HepG2 (cell line): Measurements from ENCODE around the gene RNF222. TPM values are rescaled to one million over a fixed set of nuclear protein-coding genes. Genes with fewer than 3 reads are reported as not detected.

Experiments used
- ASH2L ChIP-seq: fragments of 300-600, 200-600 bp; sonication (generic); IDR thresholded peaks from 2 replicates; pipeline ENCODE4 v1.7.0; 2017; ENCODE audit warnings: low read depth, mild to moderate bottlenecking, moderate library complexity, mixed read lengths, low read length; ENCODE audit not compliant: insufficient read length
- CAMTA2 ChIP-seq: sonication (generic); formaldehyde crosslinking; IDR thresholded peaks from 2 replicates; pipeline ENCODE4 v1.4.0; 2020; ENCODE audit warnings: mild to moderate bottlenecking, missing genetic modification reagents, borderline replicate concordance
- CENPX ChIP-seq: sonication (generic); formaldehyde crosslinking; IDR thresholded peaks from 2 replicates; pipeline ENCODE4 v1.9.0; 2021; ENCODE audit warnings: mild to moderate bottlenecking, missing genetic modification reagents, moderate library complexity
- ETV5 ChIP-seq: IDR thresholded peaks from 2 replicates; pipeline ENCODE4 v1.6.1; 2018; ENCODE audit warnings: missing biosample characterization, missing genetic modification reagents, inconsistent platforms, borderline replicate concordance
- FLYWCH1 ChIP-seq: sonication (generic); formaldehyde crosslinking; IDR thresholded peaks from 2 replicates; pipeline ENCODE4 v1.8.1; 2023; ENCODE audit warnings: mild to moderate bottlenecking, missing genetic modification reagents
- IRF2 ChIP-seq: IDR thresholded peaks from 2 replicates; pipeline ENCODE4 v1.6.1; 2018; ENCODE audit warnings: missing genetic modification reagents, missing compliant biosample characterization
- KDM5B ChIP-seq: sonication (generic); formaldehyde crosslinking; IDR thresholded peaks from 2 replicates; pipeline ENCODE4 v1.4.0; 2020; ENCODE audit warnings: missing genetic modification reagents, mild to moderate bottlenecking, borderline replicate concordance
- MBD4 ChIP-seq: IDR thresholded peaks from 2 replicates; pipeline ENCODE4 v1.6.1; 2012; ENCODE audit warnings: low read length, inconsistent platforms, borderline replicate concordance
- MTA1 ChIP-seq: sonication (generic); formaldehyde crosslinking; IDR thresholded peaks from 2 replicates; pipeline ENCODE4 v1.4.0; 2020; ENCODE audit warnings: missing genetic modification reagents, mild to moderate bottlenecking, borderline replicate concordance
- MXD4 ChIP-seq: IDR thresholded peaks from 2 replicates; pipeline ENCODE4 v1.6.1; 2016; ENCODE audit warnings: mild to moderate bottlenecking, missing biosample characterization, missing genetic modification reagents
- RFX3 ChIP-seq: IDR thresholded peaks from 2 replicates; pipeline ENCODE4 v1.6.1; 2016; ENCODE audit warnings: missing biosample characterization, missing genetic modification reagents
- SP140L ChIP-seq: sonication (generic); formaldehyde crosslinking; IDR thresholded peaks from 2 replicates; pipeline ENCODE4 v1.4.0; 2020; ENCODE audit warnings: missing genetic modification reagents, borderline replicate concordance
- TCF7 ChIP-seq: sonication (generic); IDR thresholded peaks from 2 replicates; pipeline ENCODE4 v1.6.1; 2016; ENCODE audit warnings: antibody characterized with exemption, low read depth
- YEATS4 ChIP-seq: sonication (generic); formaldehyde crosslinking; IDR thresholded peaks from 2 replicates; pipeline ENCODE4 v1.4.0; 2020; ENCODE audit warnings: missing genetic modification reagents, borderline replicate concordance
- ZC3H4 ChIP-seq: sonication (generic); formaldehyde crosslinking; IDR thresholded peaks from 2 replicates; pipeline ENCODE4 v1.4.0; 2020; ENCODE audit warnings: missing genetic modification reagents, borderline replicate concordance
- ZFP1 ChIP-seq: IDR thresholded peaks from 2 replicates; pipeline ENCODE4 v1.6.1; 2016
- ZFP36L2 ChIP-seq: sonication (generic); formaldehyde crosslinking; IDR thresholded peaks from 2 replicates; pipeline ENCODE4 v1.4.0; 2020; ENCODE audit warnings: missing genetic modification reagents
- ZNF543 ChIP-seq: sonication (generic); formaldehyde crosslinking; IDR thresholded peaks from 2 replicates; pipeline ENCODE4 v1.4.0; 2020; ENCODE audit warnings: mild to moderate bottlenecking, missing genetic modification reagents
- ZNF547 ChIP-seq: sonication (generic); formaldehyde crosslinking; IDR thresholded peaks from 2 replicates; pipeline ENCODE4 v1.5.1; 2020; ENCODE audit warnings: mild to moderate bottlenecking, missing genetic modification reagents
- ZNF75D ChIP-seq: sonication (generic); formaldehyde crosslinking; IDR thresholded peaks from 2 replicates; pipeline ENCODE4 v1.8.1; 2023; ENCODE audit warnings: missing genetic modification reagents, mild to moderate bottlenecking, borderline replicate concordance
- polyA plus RNA-seq, 8 experiments: library from polyadenylated mRNA; depleted of rRNA in 3 of 8; stranded (reverse) in 7 of 8; unstranded in 1 of 8; fragments of >200 nt; fragmentation: Illumina TruSeq in 4 of 8; extraction: Trizol in 4 of 8; gene quantifications; 2 replicates each; pipeline versions ENCODE4 v1.2.1 to v1.2.3, GENCODE V29; 2011 to 2016; ENCODE audit warnings: low read depth in 4 of 8, missing spikeins in 1 of 8, mixed read lengths in 1 of 8; ENCODE audit not compliant: insufficient read depth in 1 of 8
- total RNA-seq, 5 experiments: library from RNA; depleted of rRNA; stranded (reverse); fragments of >200 nt; fragmentation: Illumina TruSeq; extraction: Trizol; gene quantifications; 2 replicates each; pipeline ENCODE4 v1.2.3, GENCODE V29; 2016; ENCODE audit warnings: low read depth in 1 of 5
- TF ChIP-seq, protein P1 (sequence below): sonication (generic); formaldehyde crosslinking; conservative IDR thresholded peaks from 2 replicates; pipeline ENCODE4 v1.8.1; 2023; ENCODE audit warnings: missing genetic modification reagents
- TF ChIP-seq, protein P2 (sequence below): sonication (generic); formaldehyde crosslinking; IDR thresholded peaks from 2 replicates; pipeline ENCODE4 v1.9.0; 2021; ENCODE audit warnings: missing genetic modification reagents, mild to moderate bottlenecking, borderline replicate concordance
- TF ChIP-seq, protein P3 (sequence below): sonication (generic); formaldehyde crosslinking; IDR thresholded peaks from 2 replicates; pipeline ENCODE4 v1.9.0; 2021; ENCODE audit warnings: missing genetic modification reagents, borderline replicate concordance
- TF ChIP-seq, protein P4 (sequence below): sonication (generic); formaldehyde crosslinking; IDR thresholded peaks from 2 replicates; pipeline ENCODE4 v1.5.1; 2020; ENCODE audit warnings: mild to moderate bottlenecking, missing genetic modification reagents, borderline replicate concordance

The RNF222 gene
- total and polyA plus RNA-seq, 2 of the 13 experiments (the other 11 are each of a cell fraction or from before 2014, with no cell fraction given): not detected

DNA sequence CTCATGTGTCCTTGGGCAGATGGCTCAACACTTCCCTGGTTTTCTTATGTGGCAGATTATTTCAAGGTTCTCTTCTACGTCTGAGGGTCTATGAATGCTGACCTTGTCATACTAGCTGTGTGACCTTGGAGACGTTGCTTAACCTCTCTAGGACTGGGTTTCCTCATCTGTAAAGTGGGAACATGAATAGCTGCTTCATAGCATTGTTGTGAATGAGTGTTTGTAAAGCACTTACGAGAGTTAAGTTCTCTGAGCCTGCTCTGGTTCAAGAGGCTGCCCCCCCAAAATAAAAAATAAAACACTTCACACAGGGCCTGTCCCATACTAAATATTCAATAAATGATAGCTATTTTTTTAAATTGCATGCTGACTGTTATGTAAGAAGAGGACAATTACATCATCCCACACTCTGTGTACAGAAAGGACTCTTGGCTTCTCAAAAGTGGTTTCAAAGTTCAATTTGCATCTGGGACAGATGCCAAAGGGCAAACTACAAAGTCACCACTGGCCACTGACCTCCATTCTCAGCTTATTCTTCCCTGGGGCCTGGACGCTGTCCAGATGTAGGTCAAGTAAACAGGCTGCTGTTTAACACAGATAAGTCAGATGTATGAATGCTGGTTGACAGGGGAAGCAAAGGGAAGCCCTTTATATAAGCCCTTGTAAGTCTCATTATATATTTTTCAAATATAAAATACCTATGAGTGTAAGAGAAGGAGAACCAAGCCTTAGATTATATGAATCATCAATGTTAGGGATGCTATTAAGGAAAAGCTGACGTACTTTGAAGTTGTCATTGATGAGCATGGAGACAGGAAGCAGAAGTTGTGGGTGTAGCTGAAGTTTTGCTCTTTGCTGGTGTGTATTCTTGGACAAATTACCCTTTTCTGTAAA lies 22.7 kb upstream of the RNF222 start (continued):
- TF ChIP-seq, protein P1, sequence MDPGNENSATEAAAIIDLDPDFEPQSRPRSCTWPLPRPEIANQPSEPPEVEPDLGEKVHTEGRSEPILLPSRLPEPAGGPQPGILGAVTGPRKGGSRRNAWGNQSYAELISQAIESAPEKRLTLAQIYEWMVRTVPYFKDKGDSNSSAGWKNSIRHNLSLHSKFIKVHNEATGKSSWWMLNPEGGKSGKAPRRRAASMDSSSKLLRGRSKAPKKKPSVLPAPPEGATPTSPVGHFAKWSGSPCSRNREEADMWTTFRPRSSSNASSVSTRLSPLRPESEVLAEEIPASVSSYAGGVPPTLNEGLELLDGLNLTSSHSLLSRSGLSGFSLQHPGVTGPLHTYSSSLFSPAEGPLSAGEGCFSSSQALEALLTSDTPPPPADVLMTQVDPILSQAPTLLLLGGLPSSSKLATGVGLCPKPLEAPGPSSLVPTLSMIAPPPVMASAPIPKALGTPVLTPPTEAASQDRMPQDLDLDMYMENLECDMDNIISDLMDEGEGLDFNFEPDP (CRISPR knock-in tag): 0 out of 2 replicates have a peak, but pooled peaks have one; percentile 72
- TF ChIP-seq MTA1 (CRISPR knock-in tag) (no peak), CENPX (CRISPR knock-in tag) (no peak), ZFP1 (CRISPR knock-in tag) (peak; percentile 91), ZFP36L2 (peak; percentile 87; the same call in 1 of the 2 replicates), ZNF75D (CRISPR knock-in tag) (no peak), ETV5 (CRISPR knock-in tag) (peak; percentile 81; the same call in 1 of the 2 replicates), ZNF547 (CRISPR knock-in tag) (no peak), ASH2L (peak; percentile 71), TCF7 (peak; percentile 93), SP140L (CRISPR knock-in tag) (peak; percentile 83; the same call in 1 of the 2 replicates), FLYWCH1 (CRISPR knock-in tag) (no peak), KDM5B (CRISPR knock-in tag) (no peak), IRF2 (CRISPR knock-in tag) (peak; percentile 89), RFX3 (CRISPR knock-in tag) (no peak), ZNF543 (CRISPR knock-in tag) (0 out of 2 replicates have a peak, but pooled peaks have one; percentile 33), YEATS4 (CRISPR knock-in tag) (peak; percentile 59; the same call in 1 of the 2 replicates), MBD4 (peak; percentile 60; the same call in 1 of the 2 replicates), CAMTA2 (CRISPR knock-in tag) (no peak), ZC3H4 (CRISPR knock-in tag) (no peak), MXD4 (CRISPR knock-in tag) (peak; percentile 45; the same call in 1 of the 2 replicates)
- TF ChIP-seq, protein P2, sequence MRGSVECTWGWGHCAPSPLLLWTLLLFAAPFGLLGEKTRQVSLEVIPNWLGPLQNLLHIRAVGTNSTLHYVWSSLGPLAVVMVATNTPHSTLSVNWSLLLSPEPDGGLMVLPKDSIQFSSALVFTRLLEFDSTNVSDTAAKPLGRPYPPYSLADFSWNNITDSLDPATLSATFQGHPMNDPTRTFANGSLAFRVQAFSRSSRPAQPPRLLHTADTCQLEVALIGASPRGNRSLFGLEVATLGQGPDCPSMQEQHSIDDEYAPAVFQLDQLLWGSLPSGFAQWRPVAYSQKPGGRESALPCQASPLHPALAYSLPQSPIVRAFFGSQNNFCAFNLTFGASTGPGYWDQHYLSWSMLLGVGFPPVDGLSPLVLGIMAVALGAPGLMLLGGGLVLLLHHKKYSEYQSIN (CRISPR knock-in tag): no peak
- TF ChIP-seq, protein P3, sequence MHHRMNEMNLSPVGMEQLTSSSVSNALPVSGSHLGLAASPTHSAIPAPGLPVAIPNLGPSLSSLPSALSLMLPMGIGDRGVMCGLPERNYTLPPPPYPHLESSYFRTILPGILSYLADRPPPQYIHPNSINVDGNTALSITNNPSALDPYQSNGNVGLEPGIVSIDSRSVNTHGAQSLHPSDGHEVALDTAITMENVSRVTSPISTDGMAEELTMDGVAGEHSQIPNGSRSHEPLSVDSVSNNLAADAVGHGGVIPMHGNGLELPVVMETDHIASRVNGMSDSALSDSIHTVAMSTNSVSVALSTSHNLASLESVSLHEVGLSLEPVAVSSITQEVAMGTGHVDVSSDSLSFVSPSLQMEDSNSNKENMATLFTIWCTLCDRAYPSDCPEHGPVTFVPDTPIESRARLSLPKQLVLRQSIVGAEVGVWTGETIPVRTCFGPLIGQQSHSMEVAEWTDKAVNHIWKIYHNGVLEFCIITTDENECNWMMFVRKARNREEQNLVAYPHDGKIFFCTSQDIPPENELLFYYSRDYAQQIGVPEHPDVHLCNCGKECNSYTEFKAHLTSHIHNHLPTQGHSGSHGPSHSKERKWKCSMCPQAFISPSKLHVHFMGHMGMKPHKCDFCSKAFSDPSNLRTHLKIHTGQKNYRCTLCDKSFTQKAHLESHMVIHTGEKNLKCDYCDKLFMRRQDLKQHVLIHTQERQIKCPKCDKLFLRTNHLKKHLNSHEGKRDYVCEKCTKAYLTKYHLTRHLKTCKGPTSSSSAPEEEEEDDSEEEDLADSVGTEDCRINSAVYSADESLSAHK (CRISPR knock-in tag): no peak
- TF ChIP-seq, protein P4, sequence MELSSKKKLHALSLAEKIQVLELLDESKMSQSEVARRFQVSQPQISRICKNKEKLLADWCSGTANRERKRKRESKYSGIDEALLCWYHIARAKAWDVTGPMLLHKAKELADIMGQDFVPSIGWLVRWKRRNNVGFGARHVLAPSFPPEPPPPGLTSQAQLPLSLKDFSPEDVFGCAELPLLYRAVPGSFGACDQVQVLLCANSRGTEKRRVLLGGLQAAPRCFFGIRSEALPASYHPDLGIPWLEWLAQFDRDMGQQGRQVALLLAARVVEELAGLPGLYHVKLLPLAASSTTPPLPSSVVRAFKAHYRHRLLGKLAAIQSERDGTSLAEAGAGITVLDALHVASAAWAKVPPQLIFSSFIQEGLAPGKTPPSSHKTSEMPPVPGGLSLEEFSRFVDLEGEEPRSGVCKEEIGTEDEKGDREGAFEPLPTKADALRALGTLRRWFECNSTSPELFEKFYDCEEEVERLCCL: no peak
